ENCODE data around the gene GRID1.

Gene GRID1

GRCh38 chr10:86368987-86369386 lies 2.4 kb upstream of the GRID1 start:
- no peak for DNase-seq

GRCh38 chr10:86368046-86368445 lies 1.5 kb upstream of the GRID1 start:
- no peak for DNase-seq

GRCh38 chr10:86367152-86367951 lies 757 bp upstream of the GRID1 start:
- no peak for DNase-seq

GRCh38 chr10:86366902-86367151 lies 232 bp upstream of the GRID1 start:
- DNase-seq, result no peak

GRCh38 chr10:86365346-86366032 lies 1.1 kb downstream of the GRID1 start:
- DNase-seq, result no peak

- DNase-seq, result no peak
These were observed 1.9 kb downstream of the GRID1 start for GRCh38 chr10:86364491-86365345.

- DNase-seq, result no peak
These were observed 2.6 kb downstream of the GRID1 start for GRCh38 chr10:86363833-86364490.

GRCh38 chr10:86363184-86363832 lies 3.3 kb downstream of the GRID1 start:
- DNase-seq, result peak; percentile 16

GRCh38 chr10:86362586-86363183 lies 3.9 kb downstream of the GRID1 start:
- no peak for DNase-seq

GRCh38 chr10:86362129-86362527 lies 4.5 kb downstream of the GRID1 start:
- DNase-seq, result no peak

GRCh38 chr10:86361156-86362128 lies 5.2 kb downstream of the GRID1 start:
- DNase-seq, result no peak

- no peak for DNase-seq
These were observed 5.9 kb downstream of the GRID1 start for GRCh38 chr10:86360657-86361056.

GRCh38 chr10:86359954-86360353 lies 6.6 kb downstream of the GRID1 start:
- no peak for DNase-seq

- DNase-seq, result no peak
These were observed 7.5 kb downstream of the GRID1 start for GRCh38 chr10:86359111-86359510.

GRCh38 chr10:86357676-86358075 lies 8.9 kb downstream of the GRID1 start:
- no peak for DNase-seq

- no peak for DNase-seq
These were observed 9.6 kb downstream of the GRID1 start for GRCh38 chr10:86357041-86357440.

- no peak for DNase-seq
These were observed 10.3 kb downstream of the GRID1 start for GRCh38 chr10:86356296-86356695.

- no peak for DNase-seq
These were observed 11.0 kb downstream of the GRID1 start for GRCh38 chr10:86355571-86356038.

GRCh38 chr10:86354761-86355540 lies 11.6 kb downstream of the GRID1 start:
- no peak for DNase-seq

Measured in NCI-H2107 (cell line).